Panc1 (cell line): ENCODE results near the gene PRDM5.

Experiments used
- POLR2AphosphoS5 ChIP-seq: IDR thresholded peaks from 2 replicates; pipeline ENCODE4 v1.6.1; 2012; ENCODE audit warnings: mild to moderate bottlenecking, low read depth, low read length, moderate library complexity
- REST ChIP-seq, 2 experiments: IDR thresholded peaks; 2 replicates each; pipeline ENCODE4 v1.6.1; 2011 to 2012; ENCODE audit warnings: low read depth in 2 of 2, control low read depth in 1 of 2, low read length in 1 of 2, mild to moderate bottlenecking in 1 of 2, moderate library complexity in 1 of 2; ENCODE audit not compliant: insufficient read depth in 1 of 2
- SIN3A ChIP-seq: IDR thresholded peaks from 2 replicates; pipeline ENCODE4 v1.6.1; 2012; ENCODE audit warnings: low read depth, mild to moderate bottlenecking, low read length, moderate library complexity, borderline replicate concordance; ENCODE audit not compliant: insufficient read depth
- TCF7L2 ChIP-seq: IDR thresholded peaks from 2 replicates; pipeline ENCODE4 v1.6.1; 2011; ENCODE audit warnings: mild to moderate bottlenecking, low read depth, low read length, inconsistent platforms
- TF ChIP-seq, protein P1 (sequence below): fragments of 450-650 bp; IDR thresholded peaks from 2 replicates; pipeline ENCODE4 v1.5.1; 2017; ENCODE audit warnings: mild to moderate bottlenecking

GRCh38 chr4:120881351-120881750 is 41.2 kb downstream of the PRDM5 start:
- TF ChIP-seq, protein P1, sequence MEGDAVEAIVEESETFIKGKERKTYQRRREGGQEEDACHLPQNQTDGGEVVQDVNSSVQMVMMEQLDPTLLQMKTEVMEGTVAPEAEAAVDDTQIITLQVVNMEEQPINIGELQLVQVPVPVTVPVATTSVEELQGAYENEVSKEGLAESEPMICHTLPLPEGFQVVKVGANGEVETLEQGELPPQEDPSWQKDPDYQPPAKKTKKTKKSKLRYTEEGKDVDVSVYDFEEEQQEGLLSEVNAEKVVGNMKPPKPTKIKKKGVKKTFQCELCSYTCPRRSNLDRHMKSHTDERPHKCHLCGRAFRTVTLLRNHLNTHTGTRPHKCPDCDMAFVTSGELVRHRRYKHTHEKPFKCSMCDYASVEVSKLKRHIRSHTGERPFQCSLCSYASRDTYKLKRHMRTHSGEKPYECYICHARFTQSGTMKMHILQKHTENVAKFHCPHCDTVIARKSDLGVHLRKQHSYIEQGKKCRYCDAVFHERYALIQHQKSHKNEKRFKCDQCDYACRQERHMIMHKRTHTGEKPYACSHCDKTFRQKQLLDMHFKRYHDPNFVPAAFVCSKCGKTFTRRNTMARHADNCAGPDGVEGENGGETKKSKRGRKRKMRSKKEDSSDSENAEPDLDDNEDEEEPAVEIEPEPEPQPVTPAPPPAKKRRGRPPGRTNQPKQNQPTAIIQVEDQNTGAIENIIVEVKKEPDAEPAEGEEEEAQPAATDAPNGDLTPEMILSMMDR, result no peak
- TF ChIP-seq POLR2AphosphoS5 (no peak), REST (IDR thresholded peaks at IDR 0.05; ENCODE audit: insufficient read depth in 1 of 2, low read depth in 2 of 2, low read length in 1 of 2) (no peak), TCF7L2 (no peak), SIN3A (no peak)
